A549 (cell line): ENCODE results near the gene LLGL2.

Experiments used
- CTCF ChIP-seq: fragments of >200 bp; sonication (Bioruptor Twin); formaldehyde crosslinking; IDR thresholded peaks from 3 replicates; pipeline ENCODE4 v1.5.1; 2016
- PBX3 ChIP-seq: IDR thresholded peaks from 2 replicates; pipeline ENCODE4 v1.6.1; 2012
- SMC3 ChIP-seq: fragments of >200 bp; sonication (Bioruptor Twin); formaldehyde crosslinking; IDR thresholded peaks from 3 replicates; pipeline ENCODE4 v1.6.1; 2018; ENCODE audit warnings: inconsistent platforms

GRCh38 chr17:75568412-75569255 is 43.1 kb downstream of the LLGL2 start:
- TF ChIP-seq PBX3 (no peak), CTCF (no peak), SMC3 (no peak)
